GM12891 (cell line): Measurements from ENCODE around the gene COA5.

Experiments used
- POLR2A ChIP-seq: IDR thresholded peaks from 2 replicates; pipeline ENCODE4 v1.6.1; 2011; ENCODE audit warnings: low read depth, low read length, control low read depth
- POLR2AphosphoS5 ChIP-seq: IDR thresholded peaks from 2 replicates; pipeline ENCODE4 v1.6.1; 2011; ENCODE audit warnings: low read depth, low read length, control low read depth
- TAF1 ChIP-seq: IDR thresholded peaks from 2 replicates; pipeline ENCODE4 v1.6.1; 2011; ENCODE audit warnings: low read depth, low read length, control low read depth

- no peak for TF ChIP-seq POLR2A
- TF ChIP-seq POLR2AphosphoS5 = no peak
- TF ChIP-seq TAF1 = no peak
These were observed 58.1 kb downstream of the COA5 start for GRCh38 chr2:98550165-98550564.
